ENCODE data around the gene MRFAP1L1. TPM values are rescaled to one million over a fixed set of nuclear protein-coding genes. Genes with fewer than 3 reads are reported as not detected.

Gene MRFAP1L1
- total and polyA plus RNA-seq, 4 donors = 29.8 to 41.8 (median 30.7) TPM

DNA sequence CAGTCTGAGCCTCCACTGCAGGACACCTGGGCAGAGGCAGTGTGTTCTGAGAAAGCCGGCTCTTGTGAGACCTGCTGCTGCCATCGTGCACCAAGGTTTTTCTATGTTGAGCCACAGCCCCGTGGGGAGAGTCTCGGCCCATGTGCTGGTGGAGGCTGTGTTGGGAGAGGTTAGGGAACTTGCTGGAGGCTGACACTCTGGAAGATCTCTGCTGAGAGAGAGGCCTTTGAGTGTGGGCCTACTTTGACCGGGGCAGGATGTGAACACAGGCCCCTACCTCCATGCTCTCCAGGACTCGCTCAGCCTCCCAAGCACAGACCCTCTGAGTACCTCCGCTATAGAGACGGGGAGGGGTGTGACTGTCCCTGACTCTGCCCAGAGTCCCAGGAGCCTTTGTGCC, 17.3 kb downstream of the MRFAP1L1 start:
- 96% methylated on average over 8 of the region's 8 CpGs for WGBS
- DNase-seq (ENCODE audit: low spot score) = no peak
- no peak for TF ChIP-seq SP1 (IDR thresholded peaks at IDR 0.05)
- no peak for TF ChIP-seq HNF4G (IDR thresholded peaks at IDR 0.05)
- TF ChIP-seq YY1 (IDR thresholded peaks at IDR 0.05) = no peak
- TF ChIP-seq GABPA (IDR thresholded peaks at IDR 0.05 in 1 of 2, conservative IDR thresholded peaks at IDR 0.05 in 1 of 2) = no peak
- no peak for TF ChIP-seq TAF1 (conservative IDR thresholded peaks at IDR 0.05)
- no peak for TF ChIP-seq FOXA1 (IDR thresholded peaks at IDR 0.05)
- TF ChIP-seq JUND (IDR thresholded peaks at IDR 0.05) = no peak
- TF ChIP-seq, protein P1, sequence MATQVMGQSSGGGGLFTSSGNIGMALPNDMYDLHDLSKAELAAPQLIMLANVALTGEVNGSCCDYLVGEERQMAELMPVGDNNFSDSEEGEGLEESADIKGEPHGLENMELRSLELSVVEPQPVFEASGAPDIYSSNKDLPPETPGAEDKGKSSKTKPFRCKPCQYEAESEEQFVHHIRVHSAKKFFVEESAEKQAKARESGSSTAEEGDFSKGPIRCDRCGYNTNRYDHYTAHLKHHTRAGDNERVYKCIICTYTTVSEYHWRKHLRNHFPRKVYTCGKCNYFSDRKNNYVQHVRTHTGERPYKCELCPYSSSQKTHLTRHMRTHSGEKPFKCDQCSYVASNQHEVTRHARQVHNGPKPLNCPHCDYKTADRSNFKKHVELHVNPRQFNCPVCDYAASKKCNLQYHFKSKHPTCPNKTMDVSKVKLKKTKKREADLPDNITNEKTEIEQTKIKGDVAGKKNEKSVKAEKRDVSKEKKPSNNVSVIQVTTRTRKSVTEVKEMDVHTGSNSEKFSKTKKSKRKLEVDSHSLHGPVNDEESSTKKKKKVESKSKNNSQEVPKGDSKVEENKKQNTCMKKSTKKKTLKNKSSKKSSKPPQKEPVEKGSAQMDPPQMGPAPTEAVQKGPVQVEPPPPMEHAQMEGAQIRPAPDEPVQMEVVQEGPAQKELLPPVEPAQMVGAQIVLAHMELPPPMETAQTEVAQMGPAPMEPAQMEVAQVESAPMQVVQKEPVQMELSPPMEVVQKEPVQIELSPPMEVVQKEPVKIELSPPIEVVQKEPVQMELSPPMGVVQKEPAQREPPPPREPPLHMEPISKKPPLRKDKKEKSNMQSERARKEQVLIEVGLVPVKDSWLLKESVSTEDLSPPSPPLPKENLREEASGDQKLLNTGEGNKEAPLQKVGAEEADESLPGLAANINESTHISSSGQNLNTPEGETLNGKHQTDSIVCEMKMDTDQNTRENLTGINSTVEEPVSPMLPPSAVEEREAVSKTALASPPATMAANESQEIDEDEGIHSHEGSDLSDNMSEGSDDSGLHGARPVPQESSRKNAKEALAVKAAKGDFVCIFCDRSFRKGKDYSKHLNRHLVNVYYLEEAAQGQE (IDR thresholded peaks at IDR 0.05) = no peak
- TF ChIP-seq, protein P2, sequence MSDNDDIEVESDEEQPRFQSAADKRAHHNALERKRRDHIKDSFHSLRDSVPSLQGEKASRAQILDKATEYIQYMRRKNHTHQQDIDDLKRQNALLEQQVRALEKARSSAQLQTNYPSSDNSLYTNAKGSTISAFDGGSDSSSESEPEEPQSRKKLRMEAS (IDR thresholded peaks at IDR 0.05) = no peak
- TF ChIP-seq, protein P3, sequence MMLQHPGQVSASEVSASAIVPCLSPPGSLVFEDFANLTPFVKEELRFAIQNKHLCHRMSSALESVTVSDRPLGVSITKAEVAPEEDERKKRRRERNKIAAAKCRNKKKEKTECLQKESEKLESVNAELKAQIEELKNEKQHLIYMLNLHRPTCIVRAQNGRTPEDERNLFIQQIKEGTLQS (IDR thresholded peaks at IDR 0.05) = no peak
- no peak for TF ChIP-seq FOXA2 (IDR thresholded peaks at IDR 0.05)
- no peak for TF ChIP-seq EGR1 (IDR thresholded peaks at IDR 0.05; ENCODE audit: low read depth in 2 of 2)
- no peak for TF ChIP-seq HNF4A (conservative IDR thresholded peaks at IDR 0.05)
- no peak for TF ChIP-seq RAD21 (IDR thresholded peaks at IDR 0.05)
- TF ChIP-seq NR2F2 (IDR thresholded peaks at IDR 0.05) = no peak
- no peak for TF ChIP-seq RXRA (IDR thresholded peaks at IDR 0.05)
- TF ChIP-seq ZBTB33 (IDR thresholded peaks at IDR 0.05) = no peak
- TF ChIP-seq, protein P4, sequence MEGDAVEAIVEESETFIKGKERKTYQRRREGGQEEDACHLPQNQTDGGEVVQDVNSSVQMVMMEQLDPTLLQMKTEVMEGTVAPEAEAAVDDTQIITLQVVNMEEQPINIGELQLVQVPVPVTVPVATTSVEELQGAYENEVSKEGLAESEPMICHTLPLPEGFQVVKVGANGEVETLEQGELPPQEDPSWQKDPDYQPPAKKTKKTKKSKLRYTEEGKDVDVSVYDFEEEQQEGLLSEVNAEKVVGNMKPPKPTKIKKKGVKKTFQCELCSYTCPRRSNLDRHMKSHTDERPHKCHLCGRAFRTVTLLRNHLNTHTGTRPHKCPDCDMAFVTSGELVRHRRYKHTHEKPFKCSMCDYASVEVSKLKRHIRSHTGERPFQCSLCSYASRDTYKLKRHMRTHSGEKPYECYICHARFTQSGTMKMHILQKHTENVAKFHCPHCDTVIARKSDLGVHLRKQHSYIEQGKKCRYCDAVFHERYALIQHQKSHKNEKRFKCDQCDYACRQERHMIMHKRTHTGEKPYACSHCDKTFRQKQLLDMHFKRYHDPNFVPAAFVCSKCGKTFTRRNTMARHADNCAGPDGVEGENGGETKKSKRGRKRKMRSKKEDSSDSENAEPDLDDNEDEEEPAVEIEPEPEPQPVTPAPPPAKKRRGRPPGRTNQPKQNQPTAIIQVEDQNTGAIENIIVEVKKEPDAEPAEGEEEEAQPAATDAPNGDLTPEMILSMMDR (IDR thresholded peaks at IDR 0.05; ENCODE audit: low read depth, low read length, missing input control) = no peak
- no peaks in the 10 kb centered on the region for H3K27me3 ChIP-seq (ENCODE audit: control insufficient read depth in 4 of 4, insufficient read depth in 4 of 4, low read length in 3 of 4)
- no peaks in the 10 kb centered on the region for H3K36me3 ChIP-seq (ENCODE audit: control insufficient read depth in 4 of 4, insufficient read depth in 3 of 4, low read depth in 1 of 4, low read length in 3 of 4)
- H3K4me1 ChIP-seq (ENCODE audit: control insufficient read depth in 4 of 4, insufficient read depth in 4 of 4, low read length in 3 of 4) = peaks cover 17 to 41% (median 30%) of the 10 kb centered on the region in 4 donors
- no peak overlapping the region for H3K4me3 ChIP-seq (ENCODE audit: low read depth in 1 of 3, low read length in 3 of 3)
- no peaks in the 10 kb centered on the region for H3K9me3 ChIP-seq (ENCODE audit: control insufficient read depth in 4 of 4, low read length in 3 of 4)
- H3K27ac ChIP-seq (ENCODE audit: low read depth in 1 of 2, low read length in 2 of 2) = no peak overlapping the region
- H3K9ac ChIP-seq (ENCODE audit: low read depth in 1 of 2, low read length in 2 of 2) = no peak overlapping the region
